CD4-positive, alpha-beta T cell (primary cell): ENCODE measurements around the gene SCIMP. TPM values are rescaled to one million over a fixed set of nuclear protein-coding genes. Genes with fewer than 3 reads are reported as not detected.

Experiments
- ATAC-seq: fragments of 200-7000 bp; cut with Tn5 transposase; one replicate; pipeline ENCODE4 v1.10.0; 2022; ENCODE audit warnings: mild to moderate bottlenecking; ENCODE audit not compliant: poor library complexity
- CTCF ChIA-PET: fragments of 350-600 bp; sonication (Branson Sonifier 250); formaldehyde crosslinking; loops from one replicate; lab custom pipeline; 2021; ENCODE audit warnings: antibody characterized with exemption, inconsistent platforms; lab: Charles Lee
- POLR2A ChIA-PET: fragments of 350-600 bp; sonication (Branson Sonifier 250); formaldehyde crosslinking; loops from one replicate; lab custom pipeline; 2021; ENCODE audit warnings: antibody characterized with exemption, inconsistent platforms; lab: Charles Lee
- DNase-seq, 14 experiments: peaks; one replicate each; pipeline ENCODE4 v3.0.0-alpha.2; 2013 to 2020; ENCODE audit warnings: mixed read lengths in 2 of 14
- H3K27ac ChIP-seq, 2 donors: one replicate each; pipeline versions ENCODE4 v1.5.1 to v1.7.0; 2013; ENCODE audit warnings: low read length in 2 of 2, low read depth in 1 of 2, mild to moderate bottlenecking in 1 of 2
- H3K27me3 ChIP-seq, 2 experiments: 1 replicate in 1 of 2; 2 replicates in 1 of 2; pipeline versions ENCODE4 v1.6.1 to v1.7.0; 2013; ENCODE audit warnings: low read length in 2 of 2, control low read depth in 1 of 2, mild to moderate bottlenecking in 1 of 2, moderate library complexity in 1 of 2; ENCODE audit not compliant: insufficient read depth in 2 of 2, control insufficient read depth in 1 of 2
- H3K36me3 ChIP-seq: one replicate; pipeline ENCODE4 v1.6.1; 2013; ENCODE audit warnings: low read length, control low read depth; ENCODE audit not compliant: insufficient read depth
- H3K4me1 ChIP-seq: one replicate; pipeline ENCODE4 v1.6.1; 2013; ENCODE audit warnings: low read length, control low read depth; ENCODE audit not compliant: insufficient read depth
- H3K4me3 ChIP-seq: one replicate; pipeline ENCODE4 v1.5.1; 2013; ENCODE audit warnings: mild to moderate bottlenecking, low read length, moderate library complexity
- H3K9me3 ChIP-seq, 2 experiments: 1 replicate in 1 of 2; 2 replicates in 1 of 2; pipeline versions ENCODE4 v1.6.1 to v1.7.0; 2013; ENCODE audit warnings: low read length in 2 of 2, mild to moderate bottlenecking in 2 of 2, control low read depth in 1 of 2, moderate library complexity in 1 of 2; ENCODE audit not compliant: control insufficient read depth in 1 of 2, insufficient read depth in 1 of 2
- H3K27ac Mint-ChIP-seq: one replicate; pipeline ENCODE4 v1.8.0; 2020; ENCODE audit warnings: mixed read lengths
- H3K27me3 Mint-ChIP-seq: one replicate; pipeline ENCODE4 v1.8.0; 2021; ENCODE audit warnings: mixed read lengths
- H3K36me3 Mint-ChIP-seq: one replicate; pipeline ENCODE4 v1.8.0; 2021; ENCODE audit warnings: low read depth, mixed read lengths
- H3K4me1 Mint-ChIP-seq: one replicate; pipeline ENCODE4 v1.8.0; 2021; ENCODE audit warnings: low read depth, mixed read lengths
- H3K4me3 Mint-ChIP-seq: one replicate; pipeline ENCODE4 v1.8.0; 2020; ENCODE audit warnings: mild to moderate bottlenecking, mixed read lengths
- H3K9me3 Mint-ChIP-seq: one replicate; pipeline ENCODE4 v1.8.0; 2020; ENCODE audit warnings: mixed read lengths
- CTCF ChIP-seq: fragments of 200-600 bp; IDR thresholded peaks from one replicate; pipeline ENCODE4 v1.8.0; 2022; ENCODE audit warnings: antibody characterized with exemption, mild to moderate bottlenecking
- intact Hi-C, 2 experiments: fragments of 100-400 bp; cut with DNase I in 1 of 2; cut with micrococcal nuclease in 1 of 2; formaldehyde crosslinking; loops; one replicate each; pipeline versions ENCODE4 v1.15.1 to v1.9.0; 2023 to 2025; cut with DNase I, micrococcal nuclease
- total RNA-seq, 174 experiments: library from RNA in 2 of 174; stranded (reverse) in 2 of 174; gene quantifications; one replicate each; pipeline ENCODE4 v1.2.3 and lab custom pipeline; 2021 to 2026

Gene SCIMP
- total RNA-seq, 2 experiments from 2014 or later, result 0.31 to 0.47 TPM

- Mint-ChIP-seq H3K4me1 (no peaks in the 10 kb centered on the region), H3K27me3 (no peaks in the 10 kb centered on the region), H3K27ac (no peak overlapping the region), H3K9me3 (no peaks in the 10 kb centered on the region), H3K36me3 (no peaks in the 10 kb centered on the region), H3K4me3 (no peak overlapping the region)
- TF ChIP-seq CTCF, result no peak
- intact Hi-C loops, result no loop called here
- no peak for ATAC-seq
- Histone ChIP-seq H3K27me3 (no peaks in the 10 kb centered on the region), H3K9me3 (no peaks in the 10 kb centered on the region), H3K27ac (no peak overlapping the region), H3K4me3 (no peak overlapping the region), H3K36me3 (no peaks in the 10 kb centered on the region), H3K4me1 (no peaks in the 10 kb centered on the region)
- POLR2A ChIA-PET, result no interaction called here
- CTCF ChIA-PET, result no interaction called here
- no peak for DNase-seq
Observed at GRCh38 chr17:5269241-5269960, 34.7 kb upstream of the SCIMP start.

- H3K9me3 ChIP-seq, result no peaks in the 10 kb centered on the region
- no peaks in the 10 kb centered on the region for H3K9me3 Mint-ChIP-seq
- H3K27me3 Mint-ChIP-seq, result no peaks in the 10 kb centered on the region
- no peak for ATAC-seq
- H3K27ac ChIP-seq, result no peak overlapping the region
- no peak overlapping the region for H3K4me3 Mint-ChIP-seq
- DNase-seq, result no peak
- H3K27ac Mint-ChIP-seq, result no peak overlapping the region
- H3K36me3 Mint-ChIP-seq, result no peaks in the 10 kb centered on the region
- intact Hi-C loops, result no loop called here
- no peaks in the 10 kb centered on the region for H3K4me1 ChIP-seq
- H3K4me3 ChIP-seq, result no peak overlapping the region
- ChIA-PET CTCF (no interaction called here), POLR2A (interaction anchor here (1.2 kb wide), 1 partner anchor 17 kb away, joined by 4 read pairs; no protein-coding TSS in a partner anchor)
- no peak for TF ChIP-seq CTCF
- no peaks in the 10 kb centered on the region for H3K36me3 ChIP-seq
- no peaks in the 10 kb centered on the region for H3K4me1 Mint-ChIP-seq
- H3K27me3 ChIP-seq, result no peaks in the 10 kb centered on the region
Observed at GRCh38 chr17:5264893-5265292, 30.2 kb upstream of the SCIMP start.

GRCh38 chr17:5263441-5263840 is 28.8 kb upstream of the SCIMP start:
- Histone ChIP-seq H3K9me3 (no peaks in the 10 kb centered on the region), H3K4me1 (no peaks in the 10 kb centered on the region), H3K27ac (no peak overlapping the region), H3K4me3 (no peak overlapping the region), H3K27me3 (no peaks in the 10 kb centered on the region), H3K36me3 (no peaks in the 10 kb centered on the region)
- ChIA-PET CTCF (no interaction called here), POLR2A (no interaction called here)
- no peak overlapping the region for H3K27ac Mint-ChIP-seq
- no peaks in the 10 kb centered on the region for H3K4me1 Mint-ChIP-seq
- H3K36me3 Mint-ChIP-seq, result no peaks in the 10 kb centered on the region
- no peak for TF ChIP-seq CTCF
- ATAC-seq, result no peak
- intact Hi-C loops, result no loop called here
- H3K9me3 Mint-ChIP-seq, result no peaks in the 10 kb centered on the region
- DNase-seq, result no peak
- no peak overlapping the region for H3K4me3 Mint-ChIP-seq
- H3K27me3 Mint-ChIP-seq, result no peaks in the 10 kb centered on the region
